ENCODE data around the gene PCP4L1.

PCP4L1 gene

DNA sequence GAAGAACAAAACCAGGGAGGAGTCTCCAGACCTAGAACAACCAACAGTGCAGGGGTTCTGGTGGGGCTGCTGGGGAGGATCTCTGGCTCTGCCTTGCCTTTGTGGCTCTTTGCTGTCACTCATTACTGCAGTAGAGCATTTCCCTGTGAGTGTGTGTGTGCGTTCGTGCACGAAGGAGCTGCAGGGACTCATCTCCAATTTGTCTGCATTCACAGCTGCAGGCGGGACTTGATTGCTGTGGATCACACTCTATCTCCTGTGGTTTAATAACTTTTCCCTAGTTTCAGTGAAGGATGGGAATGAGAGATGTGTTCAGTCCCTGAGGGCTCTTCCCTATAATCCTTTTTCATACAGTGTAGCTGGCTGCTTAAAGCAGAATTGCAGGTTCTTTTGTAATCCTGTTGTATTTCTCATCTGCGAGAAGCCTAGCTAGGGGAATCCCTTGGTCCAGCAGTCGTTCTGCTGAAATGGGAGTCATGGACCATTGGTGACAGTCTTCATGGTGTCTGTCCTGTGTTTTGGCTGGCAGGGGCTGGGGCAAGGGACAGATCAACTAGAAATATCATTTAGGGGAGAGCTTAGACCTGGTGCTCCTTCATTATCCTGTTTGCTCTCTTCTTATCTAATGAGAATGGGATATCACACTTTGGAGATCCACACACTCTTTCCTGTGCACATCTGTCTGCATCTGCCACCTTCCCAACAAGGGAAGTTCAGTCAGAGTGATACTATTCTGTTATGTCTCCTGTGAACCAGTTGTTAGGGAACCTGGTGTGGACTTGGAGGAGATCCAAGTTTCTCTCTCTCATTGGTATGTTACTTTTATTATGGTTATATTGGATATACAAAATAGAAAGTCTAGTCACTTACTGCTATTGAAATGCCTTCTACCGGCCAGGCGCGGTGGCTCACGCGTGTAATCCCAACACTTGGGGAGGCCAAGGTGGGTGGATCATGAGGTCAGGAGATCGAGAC lies 3.0 kb downstream of the PCP4L1 start:
- peak; percentile 7 for DNase-seq (ENCODE audit: low spot score)
- TF ChIP-seq, protein P1, sequence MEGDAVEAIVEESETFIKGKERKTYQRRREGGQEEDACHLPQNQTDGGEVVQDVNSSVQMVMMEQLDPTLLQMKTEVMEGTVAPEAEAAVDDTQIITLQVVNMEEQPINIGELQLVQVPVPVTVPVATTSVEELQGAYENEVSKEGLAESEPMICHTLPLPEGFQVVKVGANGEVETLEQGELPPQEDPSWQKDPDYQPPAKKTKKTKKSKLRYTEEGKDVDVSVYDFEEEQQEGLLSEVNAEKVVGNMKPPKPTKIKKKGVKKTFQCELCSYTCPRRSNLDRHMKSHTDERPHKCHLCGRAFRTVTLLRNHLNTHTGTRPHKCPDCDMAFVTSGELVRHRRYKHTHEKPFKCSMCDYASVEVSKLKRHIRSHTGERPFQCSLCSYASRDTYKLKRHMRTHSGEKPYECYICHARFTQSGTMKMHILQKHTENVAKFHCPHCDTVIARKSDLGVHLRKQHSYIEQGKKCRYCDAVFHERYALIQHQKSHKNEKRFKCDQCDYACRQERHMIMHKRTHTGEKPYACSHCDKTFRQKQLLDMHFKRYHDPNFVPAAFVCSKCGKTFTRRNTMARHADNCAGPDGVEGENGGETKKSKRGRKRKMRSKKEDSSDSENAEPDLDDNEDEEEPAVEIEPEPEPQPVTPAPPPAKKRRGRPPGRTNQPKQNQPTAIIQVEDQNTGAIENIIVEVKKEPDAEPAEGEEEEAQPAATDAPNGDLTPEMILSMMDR (IDR thresholded peaks at IDR 0.05; ENCODE audit: extremely low read depth, missing control alignments), result no peak

DNA sequence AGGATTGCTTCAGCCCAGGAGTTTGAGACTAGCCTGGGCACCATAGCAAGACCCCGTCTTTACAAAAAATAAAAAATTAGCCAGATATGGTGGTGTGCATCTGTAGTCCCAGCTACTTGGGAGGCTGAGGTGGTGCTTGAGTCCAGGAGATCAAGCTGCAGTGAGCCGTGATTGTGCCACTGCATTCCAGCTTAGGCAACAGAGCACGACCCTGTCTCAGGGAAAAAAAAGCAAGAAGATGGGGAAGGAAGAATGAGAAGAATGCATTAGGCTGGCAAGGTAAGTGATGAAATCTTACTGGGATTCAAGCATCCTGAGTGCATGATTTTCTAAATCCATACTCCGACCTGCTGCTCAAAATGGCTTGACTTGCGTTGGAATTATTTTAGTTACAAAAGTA lies 6.8 kb downstream of the PCP4L1 start:
- TF ChIP-seq, protein P1 (IDR thresholded peaks at IDR 0.05; ENCODE audit: extremely low read depth, missing control alignments), result no peak

DNA sequence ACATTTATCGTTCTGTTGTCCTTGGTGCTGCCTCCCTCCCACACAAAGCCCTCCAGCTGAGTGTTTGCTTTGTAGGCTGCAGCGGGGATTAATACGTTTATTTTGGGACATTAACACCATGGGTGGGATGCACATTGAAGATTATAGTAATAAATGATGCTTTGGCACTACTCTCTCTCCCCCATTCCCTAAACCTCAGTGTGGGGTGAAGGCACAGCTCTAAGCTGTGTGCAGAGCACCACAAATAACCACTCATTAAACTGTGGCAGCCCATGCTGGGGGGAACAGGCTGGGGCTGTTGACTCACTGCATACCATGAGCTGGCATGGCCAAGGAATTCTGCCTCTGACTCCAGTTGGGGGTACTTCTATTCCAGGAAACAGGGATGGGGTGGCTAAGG lies 7.7 kb downstream of the PCP4L1 start:
- TF ChIP-seq, protein P1 (IDR thresholded peaks at IDR 0.05; ENCODE audit: extremely low read depth, missing control alignments), result no peak
- no peak for DNase-seq (ENCODE audit: low spot score)

More for the DNA sequence above, 6.8 kb downstream of the PCP4L1 start:
- no peak for DNase-seq (ENCODE audit: low spot score)

GRCh38 chr1:161266836-161267235 lies 8.3 kb downstream of the PCP4L1 start:
- no peak for DNase-seq (ENCODE audit: low spot score)
- TF ChIP-seq, protein P1 (IDR thresholded peaks at IDR 0.05; ENCODE audit: extremely low read depth, missing control alignments), result no peak

GRCh38 chr1:161267321-161267720 lies 8.8 kb downstream of the PCP4L1 start:
- DNase-seq (ENCODE audit: low spot score), result no peak
- TF ChIP-seq, protein P1 (IDR thresholded peaks at IDR 0.05; ENCODE audit: extremely low read depth, missing control alignments), result no peak

DNA sequence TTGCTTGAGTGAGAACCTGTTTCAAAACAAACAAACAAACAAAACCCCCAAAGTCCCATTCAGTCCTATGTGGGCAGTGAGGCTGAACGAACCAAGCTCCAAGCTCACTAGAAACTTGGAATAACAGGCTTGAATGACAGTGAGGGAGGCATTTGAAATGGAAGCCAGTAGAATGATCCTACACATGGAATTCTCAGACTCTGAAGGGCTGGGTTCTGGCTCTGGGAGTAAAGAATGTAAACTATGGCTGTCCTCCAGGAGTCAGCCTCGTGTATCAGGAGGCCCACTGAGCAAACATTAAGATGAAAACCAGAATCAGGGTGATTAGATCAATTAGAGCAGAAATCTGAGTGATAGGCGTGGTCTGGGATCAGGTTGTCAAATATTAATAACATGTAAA lies 14.9 kb downstream of the PCP4L1 start:
- no peak for DNase-seq (ENCODE audit: low spot score)
- TF ChIP-seq, protein P1 (IDR thresholded peaks at IDR 0.05; ENCODE audit: extremely low read depth, missing control alignments), result no peak

DNA sequence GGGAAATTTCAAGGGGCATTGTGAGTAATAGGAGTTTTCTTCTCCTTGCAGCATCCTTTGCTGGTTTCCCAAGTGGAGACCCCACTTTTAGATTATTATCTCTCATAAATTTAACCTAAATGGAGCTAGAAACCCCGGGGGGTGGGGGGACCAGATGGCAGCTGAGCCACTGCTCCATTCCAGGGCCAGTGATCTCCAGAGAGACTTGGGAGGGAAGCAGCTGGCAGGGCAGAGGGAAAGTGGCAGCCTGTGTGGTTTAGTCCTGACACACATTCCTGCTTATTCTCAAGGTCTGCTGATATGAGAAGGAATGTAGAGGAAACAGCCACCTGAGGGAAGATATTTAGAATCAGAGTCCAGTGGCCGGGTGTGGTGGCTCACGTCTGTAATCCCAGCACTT lies 16.3 kb downstream of the PCP4L1 start:
- DNase-seq (ENCODE audit: low spot score), result no peak
- TF ChIP-seq, protein P1 (IDR thresholded peaks at IDR 0.05; ENCODE audit: extremely low read depth, missing control alignments), result no peak

All from GM20000 (cell line).